Diencephalon (tissue), 1 donor: ENCODE data around the gene FCRL3. TPM values are rescaled to one million over a fixed set of nuclear protein-coding genes. Genes with fewer than 3 reads are reported as not detected.

Experiments
- total RNA-seq: library from RNA; depleted of rRNA; stranded (reverse); fragments of >200 nt; gene quantifications from one replicate; pipeline ENCODE4 v1.2.3, GENCODE V29; 2014

Gene FCRL3, protein sequence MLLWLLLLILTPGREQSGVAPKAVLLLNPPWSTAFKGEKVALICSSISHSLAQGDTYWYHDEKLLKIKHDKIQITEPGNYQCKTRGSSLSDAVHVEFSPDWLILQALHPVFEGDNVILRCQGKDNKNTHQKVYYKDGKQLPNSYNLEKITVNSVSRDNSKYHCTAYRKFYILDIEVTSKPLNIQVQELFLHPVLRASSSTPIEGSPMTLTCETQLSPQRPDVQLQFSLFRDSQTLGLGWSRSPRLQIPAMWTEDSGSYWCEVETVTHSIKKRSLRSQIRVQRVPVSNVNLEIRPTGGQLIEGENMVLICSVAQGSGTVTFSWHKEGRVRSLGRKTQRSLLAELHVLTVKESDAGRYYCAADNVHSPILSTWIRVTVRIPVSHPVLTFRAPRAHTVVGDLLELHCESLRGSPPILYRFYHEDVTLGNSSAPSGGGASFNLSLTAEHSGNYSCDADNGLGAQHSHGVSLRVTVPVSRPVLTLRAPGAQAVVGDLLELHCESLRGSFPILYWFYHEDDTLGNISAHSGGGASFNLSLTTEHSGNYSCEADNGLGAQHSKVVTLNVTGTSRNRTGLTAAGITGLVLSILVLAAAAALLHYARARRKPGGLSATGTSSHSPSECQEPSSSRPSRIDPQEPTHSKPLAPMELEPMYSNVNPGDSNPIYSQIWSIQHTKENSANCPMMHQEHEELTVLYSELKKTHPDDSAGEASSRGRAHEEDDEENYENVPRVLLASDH
- not detected for total RNA-seq

DNA sequence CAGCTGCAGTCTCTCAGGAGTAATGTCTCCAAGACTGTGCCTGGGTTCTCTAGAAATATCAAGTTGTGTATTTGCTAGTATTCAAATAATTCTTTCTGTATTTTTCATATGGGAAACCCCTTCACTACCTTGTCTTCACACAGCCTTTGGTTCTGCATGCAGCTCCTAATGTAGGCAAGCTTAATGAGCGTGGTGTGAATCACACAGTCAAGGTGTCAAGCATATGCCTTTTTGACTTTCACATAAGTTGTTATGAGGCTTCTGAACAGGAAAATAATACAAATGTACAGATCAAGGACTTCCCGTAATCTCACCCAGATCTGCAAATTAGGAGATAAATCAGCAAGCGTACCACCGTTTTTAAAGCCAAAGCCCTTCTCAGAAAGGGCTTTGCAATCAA is at the start of gene FCRL3:
TSS of gene FCRL3 (minus strand) at position 38 of the 400 bp plus-strand sequence. CDS start 280 bp downstream, outside the sequence.

Other genes starting within 250 kb of the FCRL3 start
- gene FCRL5, start 148.3 kb downstream of the FCRL3 start, total RNA-seq = not detected
- not detected for gene FCRL4, start 102.7 kb downstream of the FCRL3 start, total RNA-seq
- not detected for gene FCRL2, start 76.4 kb upstream of the FCRL3 start, total RNA-seq
- gene FCRL1, start 119.4 kb upstream of the FCRL3 start, total RNA-seq = 0.23 TPM
- 0.69 TPM for gene CD5L, start 141.0 kb upstream of the FCRL3 start, total RNA-seq